Measurements from ENCODE around the gene SCAF11.
"Not testable (repeated sequence)": the region's sequence is repeated elsewhere in the genome, so short reads cannot be mapped to it uniquely, and the experiment has no call there.

SCAF11 gene, protein sequence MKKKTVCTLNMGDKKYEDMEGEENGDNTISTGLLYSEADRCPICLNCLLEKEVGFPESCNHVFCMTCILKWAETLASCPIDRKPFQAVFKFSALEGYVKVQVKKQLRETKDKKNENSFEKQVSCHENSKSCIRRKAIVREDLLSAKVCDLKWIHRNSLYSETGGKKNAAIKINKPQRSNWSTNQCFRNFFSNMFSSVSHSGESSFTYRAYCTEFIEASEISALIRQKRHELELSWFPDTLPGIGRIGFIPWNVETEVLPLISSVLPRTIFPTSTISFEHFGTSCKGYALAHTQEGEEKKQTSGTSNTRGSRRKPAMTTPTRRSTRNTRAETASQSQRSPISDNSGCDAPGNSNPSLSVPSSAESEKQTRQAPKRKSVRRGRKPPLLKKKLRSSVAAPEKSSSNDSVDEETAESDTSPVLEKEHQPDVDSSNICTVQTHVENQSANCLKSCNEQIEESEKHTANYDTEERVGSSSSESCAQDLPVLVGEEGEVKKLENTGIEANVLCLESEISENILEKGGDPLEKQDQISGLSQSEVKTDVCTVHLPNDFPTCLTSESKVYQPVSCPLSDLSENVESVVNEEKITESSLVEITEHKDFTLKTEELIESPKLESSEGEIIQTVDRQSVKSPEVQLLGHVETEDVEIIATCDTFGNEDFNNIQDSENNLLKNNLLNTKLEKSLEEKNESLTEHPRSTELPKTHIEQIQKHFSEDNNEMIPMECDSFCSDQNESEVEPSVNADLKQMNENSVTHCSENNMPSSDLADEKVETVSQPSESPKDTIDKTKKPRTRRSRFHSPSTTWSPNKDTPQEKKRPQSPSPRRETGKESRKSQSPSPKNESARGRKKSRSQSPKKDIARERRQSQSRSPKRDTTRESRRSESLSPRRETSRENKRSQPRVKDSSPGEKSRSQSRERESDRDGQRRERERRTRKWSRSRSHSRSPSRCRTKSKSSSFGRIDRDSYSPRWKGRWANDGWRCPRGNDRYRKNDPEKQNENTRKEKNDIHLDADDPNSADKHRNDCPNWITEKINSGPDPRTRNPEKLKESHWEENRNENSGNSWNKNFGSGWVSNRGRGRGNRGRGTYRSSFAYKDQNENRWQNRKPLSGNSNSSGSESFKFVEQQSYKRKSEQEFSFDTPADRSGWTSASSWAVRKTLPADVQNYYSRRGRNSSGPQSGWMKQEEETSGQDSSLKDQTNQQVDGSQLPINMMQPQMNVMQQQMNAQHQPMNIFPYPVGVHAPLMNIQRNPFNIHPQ (N-terminal part only)

DNA sequence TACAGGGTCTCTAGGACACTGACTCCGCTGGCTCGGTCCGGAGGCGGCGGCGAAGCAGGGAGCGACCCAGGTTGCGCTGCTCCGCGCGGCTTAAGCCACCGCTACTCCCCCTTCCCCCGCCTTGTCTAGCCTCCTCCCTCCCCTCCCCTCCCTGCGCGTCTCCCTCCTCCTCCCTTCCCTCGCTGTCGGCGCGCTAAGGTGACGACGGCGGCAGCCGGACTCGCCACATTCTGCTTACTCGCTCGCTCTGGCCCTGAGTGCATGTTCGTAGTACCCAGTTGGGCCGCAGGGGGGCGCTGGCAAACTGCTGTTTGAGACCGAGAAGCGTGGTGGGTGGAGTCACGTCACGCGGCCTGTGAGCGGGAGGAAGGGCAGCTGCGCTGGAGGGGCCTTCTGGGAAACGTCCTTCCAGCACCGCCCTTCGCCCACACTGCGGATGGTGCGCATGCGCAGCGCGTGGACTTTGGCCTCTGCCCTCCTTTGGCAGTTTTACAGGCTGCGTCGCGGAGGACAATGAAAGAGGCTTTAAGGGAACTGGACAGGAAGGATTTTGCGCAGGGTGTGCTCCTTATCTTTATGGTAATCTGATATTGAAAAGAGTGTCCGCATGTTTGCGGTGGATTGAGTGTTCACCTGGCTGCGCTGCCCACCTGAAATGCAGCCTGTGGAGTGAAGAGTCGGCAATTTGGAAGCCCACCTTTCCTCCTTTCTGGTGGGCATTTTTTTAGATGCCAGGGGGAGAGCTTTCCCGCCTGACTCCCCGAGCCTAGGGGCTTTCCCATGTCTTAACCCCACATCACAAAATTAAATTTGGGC, at the start of gene SCAF11:
Gene SCAF11 (minus strand): TSS at position 107 of the 816 bp plus-strand sequence. CDS start 26,407 bp downstream, outside the sequence.
- DNase-seq (ENCODE audit: low read depth in 2 of 2), result peak; percentile 100

DNA sequence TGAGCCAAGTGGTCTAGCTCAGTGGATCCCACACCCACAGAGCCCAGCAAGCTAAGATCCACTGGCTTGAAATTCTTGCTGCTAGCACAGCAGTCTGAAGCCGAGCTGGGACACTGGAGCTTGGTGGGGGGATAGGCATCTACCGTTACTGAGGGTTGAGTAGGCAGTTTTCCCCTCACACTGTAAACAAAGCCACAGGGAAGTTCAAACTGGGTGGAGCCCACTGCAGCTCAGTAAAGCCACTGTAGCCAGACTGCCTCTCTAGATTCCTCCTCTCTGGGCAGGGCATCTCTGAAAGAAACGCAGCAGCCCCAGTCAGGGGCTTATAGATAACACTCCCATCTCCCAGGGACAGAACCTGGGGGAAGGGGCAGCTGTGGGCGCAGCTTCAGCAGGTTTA, 46.7 kb upstream of the SCAF11 start:
- DNase-seq (ENCODE audit: low read depth in 2 of 2), result not testable (repeated sequence)

DNA sequence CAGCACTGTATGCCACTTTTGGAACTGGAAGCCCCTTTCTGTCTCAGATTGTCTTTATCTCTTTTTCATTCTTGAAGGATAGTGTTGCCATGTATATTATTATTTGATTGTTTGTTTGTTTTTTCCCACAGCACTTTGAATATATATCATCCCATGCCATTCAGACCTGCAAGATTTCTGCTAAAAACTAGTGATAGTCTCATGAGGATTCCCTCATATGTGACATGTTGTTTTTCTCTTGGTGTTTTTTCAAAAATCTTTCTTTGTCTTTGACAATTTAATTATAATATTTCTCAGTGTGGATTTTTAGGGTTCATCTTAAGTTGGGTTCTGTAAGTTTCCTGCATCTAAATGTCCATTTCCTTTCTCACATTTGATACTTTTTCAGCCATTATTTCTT, 36.8 kb upstream of the SCAF11 start:
- no peak for DNase-seq (ENCODE audit: low read depth in 2 of 2)

DNA sequence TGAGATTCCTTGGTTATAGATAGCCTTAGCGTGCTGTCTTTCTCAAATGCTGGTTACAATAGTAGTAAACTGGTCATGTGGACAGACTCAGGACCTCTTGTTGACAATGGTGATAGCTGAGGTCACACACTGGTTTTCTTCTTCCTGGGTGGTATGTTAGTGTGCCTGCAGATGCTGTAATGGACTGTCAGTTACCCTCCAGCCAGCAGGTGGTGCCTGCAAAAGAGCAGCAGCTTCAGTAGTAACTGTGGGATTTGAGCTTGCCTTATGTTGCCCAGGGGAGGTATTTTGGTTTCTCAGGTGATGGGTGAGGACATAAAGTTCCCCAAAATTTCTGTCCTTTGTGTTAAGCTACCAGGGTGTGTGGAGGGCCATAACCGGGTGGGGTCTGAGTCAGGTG, 33.7 kb upstream of the SCAF11 start:
- no peak for DNase-seq (ENCODE audit: low read depth in 2 of 2)

DNA sequence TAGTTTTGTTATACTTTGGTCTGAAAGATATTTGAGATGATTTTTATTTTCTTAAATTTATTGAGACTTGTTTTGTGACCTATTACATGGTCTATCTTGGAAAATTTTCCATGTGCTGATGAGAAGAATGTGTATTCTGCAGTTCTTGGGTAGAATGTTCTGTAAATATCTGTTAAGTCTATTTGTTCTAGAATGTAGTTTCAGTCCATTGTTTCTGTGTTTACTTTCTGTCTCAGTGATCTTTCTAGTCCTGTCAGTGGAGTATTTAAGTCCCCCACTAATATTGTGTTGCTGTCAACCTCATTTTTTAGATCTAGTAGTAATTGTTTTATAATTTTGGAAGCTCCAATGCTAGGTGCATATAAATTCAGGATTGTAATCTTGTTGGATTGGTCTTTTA, 30.4 kb upstream of the SCAF11 start:
- no peak for DNase-seq (ENCODE audit: low read depth in 2 of 2)

DNA sequence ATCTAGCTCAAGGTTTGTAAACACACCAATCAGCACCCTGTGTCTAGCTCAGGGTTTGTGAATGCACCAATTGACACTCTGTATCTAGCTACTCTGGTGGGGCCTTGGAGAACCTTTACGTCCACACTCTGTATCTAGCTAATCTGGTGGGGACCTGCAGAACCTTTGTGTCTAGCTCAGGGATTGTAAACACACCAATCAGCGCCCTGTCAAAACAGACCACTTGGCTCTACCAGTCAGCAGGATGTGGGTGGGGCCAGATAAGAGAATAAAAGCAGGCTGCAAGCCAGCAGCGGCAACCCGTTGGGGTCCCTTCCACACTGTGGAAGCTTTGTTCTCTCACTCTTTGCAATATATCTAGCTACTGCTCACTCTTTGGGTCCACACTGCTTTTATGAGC, 28.3 kb upstream of the SCAF11 start:
- not testable (repeated sequence) for DNase-seq (ENCODE audit: low read depth in 2 of 2)

DNA sequence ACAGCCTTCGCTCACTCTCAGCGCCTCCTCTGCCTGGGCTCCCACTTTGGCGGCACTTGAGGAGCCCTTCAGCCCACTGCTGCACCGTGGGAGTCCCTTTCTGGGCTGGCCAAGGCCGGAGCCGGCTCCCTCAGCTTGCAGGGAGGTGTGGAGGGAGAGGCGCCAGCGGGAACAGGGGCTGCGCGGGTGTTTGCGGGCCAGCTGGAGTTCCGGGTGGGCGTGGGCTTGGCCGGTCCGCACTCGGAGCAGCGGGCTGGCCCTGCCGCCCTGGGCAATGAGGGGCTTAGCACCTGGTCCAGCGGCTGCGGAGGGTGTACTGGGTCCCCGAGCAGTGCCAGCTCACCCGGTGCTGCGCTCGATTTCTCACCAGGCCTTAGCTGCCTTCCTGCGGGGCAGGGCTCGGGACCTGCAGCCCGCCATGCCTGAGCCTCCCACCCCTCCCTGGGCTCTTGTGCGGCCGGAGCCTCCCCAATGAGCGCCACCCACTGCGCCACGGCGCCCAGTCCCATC, 27.5 kb upstream of the SCAF11 start:
- DNase-seq (ENCODE audit: low read depth in 2 of 2), result not testable (repeated sequence)

DNA sequence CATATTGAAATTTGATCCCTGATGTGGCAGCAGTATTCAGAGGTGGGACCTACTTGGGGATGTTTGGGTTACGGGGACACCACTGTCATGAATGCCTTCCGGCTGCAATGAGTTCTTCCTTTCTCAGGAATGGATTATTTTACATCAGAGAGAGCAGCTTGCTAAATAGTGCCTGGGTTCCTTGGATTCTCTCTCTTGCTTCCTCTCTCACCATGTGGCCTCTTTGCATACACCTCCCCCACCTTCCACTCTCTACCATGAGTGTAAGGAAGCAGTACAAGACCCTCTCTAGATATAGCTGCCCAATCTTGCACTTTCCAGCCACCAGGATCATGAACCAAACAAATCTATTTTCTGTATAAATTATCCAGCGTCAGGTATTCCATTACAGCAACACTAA, 15.4 kb upstream of the SCAF11 start:
- DNase-seq (ENCODE audit: low read depth in 2 of 2), result no peak

DNA sequence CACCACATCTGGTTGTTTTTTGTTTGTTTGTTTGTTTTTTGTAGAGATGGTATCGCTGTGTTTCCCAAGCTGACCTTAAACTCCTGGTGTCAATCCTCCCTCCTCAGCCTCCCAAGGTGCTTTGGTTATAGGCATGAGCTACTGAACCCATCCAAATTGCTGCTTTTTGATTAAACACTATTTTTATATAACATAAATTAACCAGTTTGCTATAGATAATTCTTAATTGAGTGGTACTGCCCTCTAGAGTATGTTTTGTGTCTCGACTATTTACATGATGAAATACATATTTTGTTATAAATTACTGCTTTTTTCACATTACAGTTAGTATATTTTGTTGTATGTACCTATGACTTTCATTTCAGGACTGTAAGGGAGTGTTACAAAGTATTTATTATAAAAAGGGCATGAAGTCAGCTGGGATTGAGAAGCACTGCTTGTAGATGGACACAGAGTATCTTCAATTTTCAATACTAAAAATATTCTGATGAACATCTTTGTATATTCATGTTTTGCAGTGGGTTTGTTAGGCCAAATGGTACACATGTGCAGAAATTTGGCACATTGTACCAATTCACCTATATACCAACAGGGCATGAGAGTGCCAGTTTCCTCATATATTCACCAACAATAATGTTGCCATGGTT, 14.9 kb upstream of the SCAF11 start:
- no peak for DNase-seq (ENCODE audit: low read depth in 2 of 2)

DNA sequence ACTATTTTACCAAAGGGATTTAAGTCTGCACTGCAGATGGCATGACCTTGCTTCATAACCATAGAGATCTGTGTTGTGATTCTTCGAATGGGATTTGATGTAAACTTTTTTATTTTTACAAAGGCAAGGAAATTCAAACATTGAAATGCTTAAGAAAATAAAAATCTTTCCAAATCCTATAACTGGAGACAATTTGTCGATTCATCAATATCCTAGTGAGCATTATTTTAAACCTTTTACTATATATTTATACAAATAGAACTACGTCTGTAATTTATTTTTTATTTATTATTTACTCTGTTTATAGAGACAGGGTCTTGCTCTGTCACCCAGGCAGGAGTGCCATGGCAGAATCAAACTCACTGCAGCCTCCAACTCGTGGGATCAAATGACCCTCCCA, 14.3 kb upstream of the SCAF11 start:
- DNase-seq (ENCODE audit: low read depth in 2 of 2), result no peak

DNA sequence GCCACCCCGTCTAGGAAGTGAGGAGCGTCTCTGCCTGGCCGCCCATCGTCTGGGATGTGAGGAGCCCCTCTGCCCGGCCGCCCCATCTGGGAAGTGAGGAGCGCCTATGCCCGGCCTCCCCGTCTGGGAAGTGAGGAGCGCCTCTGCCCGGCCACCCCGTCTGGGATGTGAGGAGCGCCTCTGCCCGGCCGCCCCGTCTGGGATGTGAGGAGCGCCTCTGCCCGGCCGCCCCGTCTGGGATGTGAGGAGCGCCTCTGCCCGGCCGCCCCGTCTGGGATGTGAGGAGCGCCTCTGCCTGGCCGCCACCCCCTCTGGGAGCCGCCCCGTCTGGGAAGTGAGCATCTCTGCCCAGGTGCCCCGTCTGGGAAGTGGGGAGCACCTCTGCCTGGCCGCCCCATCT, 9.7 kb upstream of the SCAF11 start:
- DNase-seq (ENCODE audit: low read depth in 2 of 2), result not testable (repeated sequence)

DNA sequence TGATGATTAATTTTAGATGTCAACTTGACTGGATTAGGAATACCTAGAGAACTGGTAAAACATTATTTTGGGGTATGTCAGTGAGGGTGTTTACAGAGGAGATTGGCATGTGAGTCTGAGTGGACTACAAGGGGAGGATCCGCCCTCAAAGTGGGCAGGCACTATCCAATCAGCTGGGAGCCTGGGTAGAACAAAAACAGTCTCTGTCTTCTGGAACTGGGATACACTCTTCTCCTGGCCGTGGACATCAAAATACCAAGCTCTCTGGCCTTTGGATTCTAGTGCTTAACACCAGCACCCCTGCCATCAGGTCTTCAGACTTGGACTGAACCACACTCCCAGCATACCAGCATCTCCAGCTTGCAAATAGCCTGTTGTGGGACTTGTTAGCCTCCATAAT, 4.4 kb upstream of the SCAF11 start:
- no peak for DNase-seq (ENCODE audit: low read depth in 2 of 2)

DNA sequence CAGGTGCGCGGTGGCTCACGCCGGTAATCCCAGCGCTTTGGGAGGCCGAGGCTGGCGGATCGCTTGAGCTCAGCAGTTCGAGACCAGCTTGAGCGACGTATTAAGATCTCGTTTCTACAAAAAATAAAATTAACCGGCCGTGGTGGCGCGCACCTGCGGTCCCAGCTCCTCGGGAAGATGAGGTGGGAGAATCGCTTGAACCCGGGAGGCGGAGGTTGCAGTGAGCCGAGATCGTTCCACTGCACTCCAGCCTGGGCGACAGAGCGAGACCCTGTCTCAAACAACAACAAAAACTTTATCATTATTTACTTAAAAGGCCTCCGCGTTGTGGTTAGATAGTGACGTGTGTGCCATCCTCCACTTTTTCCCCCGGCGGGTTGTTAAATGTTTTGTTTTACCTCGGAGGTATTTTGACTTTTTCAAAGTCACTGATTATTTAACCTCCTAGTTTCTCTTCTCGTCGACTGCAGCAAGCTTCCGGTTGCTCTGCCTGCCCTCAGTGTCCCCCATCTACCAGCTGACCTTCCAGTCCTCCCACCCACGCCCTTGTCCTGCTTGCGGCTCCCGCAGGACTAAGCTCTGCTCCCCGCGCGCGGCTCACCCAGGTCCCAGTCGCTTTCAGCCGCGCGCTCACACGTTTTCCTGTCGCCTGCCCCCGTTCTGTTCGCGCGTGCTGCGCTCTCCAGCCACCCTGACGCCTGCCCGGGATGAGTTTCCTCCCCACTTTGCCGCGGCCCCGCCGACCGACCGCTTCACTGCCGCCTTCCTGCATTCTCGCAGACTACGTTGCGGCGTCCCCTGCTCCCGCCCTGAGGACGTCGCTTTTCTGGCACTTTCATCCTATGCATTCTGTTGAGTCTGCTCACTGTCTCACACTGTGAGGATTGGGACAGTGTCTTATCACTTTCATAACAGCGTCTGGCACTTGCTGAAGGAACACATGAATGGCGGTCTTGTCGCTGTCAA, 1.2 kb upstream of the SCAF11 start:
- DNase-seq (ENCODE audit: low read depth in 2 of 2), result peak; percentile 26 to 52

DNA sequence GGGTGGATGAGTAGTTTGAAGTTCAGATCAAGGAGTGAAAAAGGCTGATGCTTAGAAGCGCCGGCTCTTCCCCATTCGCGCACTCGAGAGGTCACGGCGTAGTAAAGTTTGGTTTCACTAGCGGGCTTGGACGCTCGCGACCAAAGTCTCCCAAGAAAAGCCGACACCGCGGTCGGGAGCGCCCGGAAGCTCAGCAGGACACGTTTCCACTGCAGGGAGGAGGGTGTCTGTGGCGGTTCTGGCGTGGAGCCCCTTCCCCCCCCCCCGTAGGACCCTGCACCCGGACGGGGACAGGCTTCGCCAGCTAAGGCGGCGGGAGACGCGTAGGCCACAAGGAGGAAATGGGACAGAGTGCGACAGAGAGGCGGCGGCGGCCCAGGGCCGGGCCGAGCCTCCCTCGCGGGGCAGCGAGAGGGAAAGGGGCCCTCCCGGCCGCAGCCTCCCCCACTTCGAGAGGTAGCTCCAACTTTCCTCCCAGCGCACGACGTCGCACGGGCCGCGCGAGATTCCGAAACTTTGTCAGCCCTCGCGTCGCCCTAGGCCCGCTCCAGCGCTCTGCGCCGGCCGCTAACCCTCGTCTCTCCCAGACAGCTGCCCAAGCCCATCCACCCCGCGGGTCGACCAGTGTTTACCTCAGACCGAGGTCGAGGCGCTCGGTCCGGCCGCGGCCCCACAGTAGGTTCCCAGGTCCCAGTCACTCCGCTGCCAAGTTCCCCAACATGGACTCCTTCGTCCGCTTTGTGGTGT, 480 bp downstream of the SCAF11 start:
- peak; percentile 21 to 48 for DNase-seq (ENCODE audit: low read depth in 2 of 2)

DNA sequence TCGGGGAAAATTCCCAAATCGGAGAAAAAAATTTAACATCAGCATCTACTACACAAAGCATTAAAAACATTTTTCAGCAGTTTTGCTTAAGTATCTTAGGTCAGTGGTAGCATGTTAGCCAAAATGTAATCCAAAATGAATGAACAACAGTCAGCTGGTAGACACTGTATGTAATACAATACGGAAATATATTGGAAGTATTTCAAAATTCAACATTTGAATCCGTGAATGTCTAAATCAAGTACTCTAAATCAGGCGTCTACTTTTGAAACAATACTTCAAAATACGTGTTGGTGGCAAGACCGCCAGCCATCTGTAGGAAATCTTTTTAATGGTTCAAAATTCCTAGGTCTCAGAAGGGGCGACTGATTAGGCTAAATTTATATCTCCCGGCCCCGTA, 1.1 kb downstream of the SCAF11 start:
- DNase-seq (ENCODE audit: low read depth in 2 of 2), result no peak

DNA sequence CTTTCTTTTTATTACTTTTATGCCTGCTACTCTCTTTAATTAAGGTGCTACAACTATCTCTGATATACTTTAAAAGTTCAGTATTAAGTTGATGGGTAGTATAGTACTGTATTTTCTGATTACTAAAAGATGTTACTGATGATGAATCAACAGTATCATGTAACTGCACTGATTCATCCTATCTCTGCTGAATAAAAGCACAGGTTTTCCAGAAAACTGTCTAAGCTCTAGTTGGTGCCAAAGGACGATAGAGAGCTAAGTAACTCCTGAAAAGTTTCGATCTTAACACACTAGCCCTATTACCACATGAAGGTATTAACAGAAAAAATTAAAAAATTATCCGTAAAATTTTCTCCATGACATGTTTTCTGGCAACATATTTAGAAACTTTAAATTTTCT, 2.1 kb downstream of the SCAF11 start:
- no peak for DNase-seq (ENCODE audit: low read depth in 2 of 2)

DNA sequence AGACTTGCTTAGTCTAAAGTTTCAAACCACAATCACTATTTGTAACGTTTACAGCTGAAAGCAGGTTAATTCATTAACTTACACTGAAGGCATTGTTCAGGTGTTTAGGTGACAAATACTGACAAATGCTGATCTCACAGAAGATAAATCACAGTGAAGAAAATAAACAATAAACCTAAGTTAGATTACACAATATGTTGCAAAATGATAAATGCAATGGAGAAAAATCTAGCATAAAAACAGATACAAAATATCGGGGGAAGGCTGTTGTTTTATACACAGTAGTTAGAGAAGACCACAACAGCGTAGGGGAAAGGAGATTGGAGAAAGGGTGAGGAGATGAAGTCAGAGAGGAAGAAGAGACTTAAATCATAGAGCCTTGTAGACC, 3.0 kb downstream of the SCAF11 start:
- no peak for DNase-seq (ENCODE audit: low read depth in 2 of 2)

DNA sequence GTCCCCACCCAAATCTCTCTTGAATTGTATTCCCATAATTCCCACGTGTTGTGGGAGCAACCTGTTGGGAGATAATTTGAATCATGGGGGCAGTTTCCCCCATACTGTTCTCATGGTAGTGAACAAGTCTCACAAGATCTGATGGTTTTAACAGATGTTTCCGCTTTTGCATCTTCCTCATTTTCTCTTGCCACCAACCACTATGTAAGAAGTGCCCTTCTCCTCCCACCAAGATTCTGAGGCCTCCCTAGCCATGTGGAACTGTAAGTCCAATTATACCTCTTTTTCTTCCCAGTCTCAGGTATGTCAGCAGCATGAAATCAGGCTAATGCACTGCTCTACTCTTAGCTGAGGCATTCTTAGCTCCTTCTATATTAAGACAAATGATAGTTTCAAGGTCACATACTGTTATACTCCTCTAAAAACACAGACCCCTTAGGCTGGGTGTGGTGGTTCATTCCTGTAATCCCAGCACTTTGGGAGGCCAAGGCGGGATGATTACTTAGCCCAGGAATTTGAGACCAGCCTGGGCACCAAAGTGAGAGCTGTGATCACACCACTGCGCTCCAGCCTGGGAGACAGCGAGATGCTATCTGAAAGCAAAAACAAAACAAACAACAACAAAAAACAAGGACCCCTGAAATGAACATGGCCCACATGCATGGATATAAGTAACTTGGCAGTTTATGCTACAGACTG, 3.6 kb downstream of the SCAF11 start:
- DNase-seq (ENCODE audit: low read depth in 2 of 2), result no peak

All from stimulated activated CD4-positive, alpha-beta T cell treated with anti-CD3 and anti-CD28 coated beads, Interleukin-1b, Interleukin-23, amount 100 ng/mL, for 4 hours (primary cell).